Smooth muscle cell (in vitro differentiated cells): ENCODE results near the gene BCAS4. TPM values are rescaled to one million over a fixed set of nuclear protein-coding genes. Genes with fewer than 3 reads are reported as not detected.
"Not testable (repeated sequence)": the region's sequence is repeated elsewhere in the genome, so short reads cannot be mapped to it uniquely, and the experiment has no call there.

ENCODE experiments used
- DNase-seq: peaks from one replicate; lab custom pipeline; 2025; ENCODE audit not compliant: unreplicated experiment; lab: John Stamatoyannopoulos, UW
- H2AFZ ChIP-seq: fragments of 200-600 bp; sonication (generic); 2 replicates; pipeline ENCODE4 v1.6.0; 2016; ENCODE audit warnings: antibody characterized with exemption, low read depth, mild to moderate bottlenecking
- H3F3A ChIP-seq: fragments of 200-600 bp; sonication (generic); 2 replicates; pipeline ENCODE4 v1.6.0; 2017; ENCODE audit warnings: antibody characterized with exemption, low read depth
- H3K27ac ChIP-seq: fragments of 200-600 bp; sonication (generic); 2 replicates; pipeline ENCODE4 v1.5.1; 2016; ENCODE audit warnings: low read depth, mild to moderate bottlenecking
- H3K27me3 ChIP-seq: fragments of 200-600 bp; sonication (generic); 2 replicates; pipeline ENCODE4 v1.6.1; 2016; ENCODE audit warnings: low read depth, mild to moderate bottlenecking
- H3K36me3 ChIP-seq: fragments of 200-600 bp; sonication (generic); 2 replicates; pipeline ENCODE4 v1.5.1; 2016; ENCODE audit warnings: low read depth
- H3K4me1 ChIP-seq: fragments of 200-600 bp; sonication (generic); 2 replicates; pipeline ENCODE4 v1.5.1; 2016; ENCODE audit warnings: low read depth
- H3K4me2 ChIP-seq: fragments of 200-600 bp; sonication (generic); 2 replicates; pipeline ENCODE4 v1.6.0; 2016; ENCODE audit warnings: mild to moderate bottlenecking
- H3K4me3 ChIP-seq: fragments of 200-600 bp; sonication (generic); 2 replicates; pipeline ENCODE4 v1.5.1; 2016; ENCODE audit warnings: mild to moderate bottlenecking
- H3K79me2 ChIP-seq: fragments of 200-600 bp; sonication (generic); 2 replicates; pipeline ENCODE4 v1.6.0; 2016; ENCODE audit warnings: low read depth, mild to moderate bottlenecking
- H3K9ac ChIP-seq: fragments of 200-600 bp; sonication (generic); 2 replicates; pipeline ENCODE4 v1.6.0; 2016; ENCODE audit warnings: low read depth
- H3K9me3 ChIP-seq: fragments of 200-600 bp; sonication (generic); replicated peaks from 2 replicates; pipeline ENCODE4 v1.5.1; 2016; ENCODE audit warnings: low read depth
- H4K20me1 ChIP-seq: fragments of 200-600 bp; sonication (generic); 2 replicates; pipeline ENCODE4 v1.6.0; 2016; ENCODE audit warnings: low read depth
- CTCF ChIP-seq: fragments of 200-600 bp; sonication (generic); IDR thresholded peaks from 2 replicates; pipeline ENCODE4 v1.5.1; 2017; ENCODE audit warnings: borderline replicate concordance, mild to moderate bottlenecking, antibody characterized with exemption; ENCODE audit not compliant: insufficient read depth, poor library complexity, severe bottlenecking
- WGBS: methylation state at CpG from one replicate; pipeline ENCODE4 v1.1.7; 2016; ENCODE audit warnings: low lambda C conversion rate; 5-methylcytosine and 5-hydroxymethylcytosine counted together
- polyA plus RNA-seq: library from polyadenylated mRNA; unstranded; fragments of >200 nt; fragmentation: Nextera tagmentation; extraction: Ambion mirVana; gene quantifications from 2 replicates; pipeline ENCODE4 v1.2.1, GENCODE V29; 2016
- total RNA-seq: library from RNA; depleted of rRNA; stranded (reverse); fragments of >200 nt; gene quantifications from 2 replicates; pipeline ENCODE4 v1.2.3, GENCODE V29; 2014

Gene BCAS4
- total and polyA plus RNA-seq, 2 experiments from 2014 or later, result 5.3 to 14.1 TPM

- peaks cover 21% of the 10 kb centered on the region for H3K4me1 ChIP-seq
- peaks cover 16% of the 10 kb centered on the region for H3F3A ChIP-seq
- no peaks in the 10 kb centered on the region for H3K79me2 ChIP-seq
- H4K20me1 ChIP-seq, result no peaks in the 10 kb centered on the region
- H3K9ac ChIP-seq, result no peak overlapping the region
- H3K4me2 ChIP-seq, result no peak overlapping the region
- no peaks in the 10 kb centered on the region for H3K36me3 ChIP-seq
- no peaks in the 10 kb centered on the region for H3K27me3 ChIP-seq
- TF ChIP-seq CTCF, result no peak
- H3K4me3 ChIP-seq, result no peak overlapping the region
- H3K9me3 ChIP-seq, result no peaks in the 10 kb centered on the region
- H2AFZ ChIP-seq, result no peak overlapping the region
- H3K27ac ChIP-seq, result no peak overlapping the region
- WGBS, result 81% methylated on average over 14 of the region's 14 CpGs
- no peak for DNase-seq
Measured at GRCh38 chr20:50792708-50793574, 1.9 kb upstream of the BCAS4 start.

- H3K4me2 ChIP-seq, DNase-seq: not testable (repeated sequence)
Measured at GRCh38 chr20:50793575-50794016, 1.3 kb upstream of the BCAS4 start.

DNA sequence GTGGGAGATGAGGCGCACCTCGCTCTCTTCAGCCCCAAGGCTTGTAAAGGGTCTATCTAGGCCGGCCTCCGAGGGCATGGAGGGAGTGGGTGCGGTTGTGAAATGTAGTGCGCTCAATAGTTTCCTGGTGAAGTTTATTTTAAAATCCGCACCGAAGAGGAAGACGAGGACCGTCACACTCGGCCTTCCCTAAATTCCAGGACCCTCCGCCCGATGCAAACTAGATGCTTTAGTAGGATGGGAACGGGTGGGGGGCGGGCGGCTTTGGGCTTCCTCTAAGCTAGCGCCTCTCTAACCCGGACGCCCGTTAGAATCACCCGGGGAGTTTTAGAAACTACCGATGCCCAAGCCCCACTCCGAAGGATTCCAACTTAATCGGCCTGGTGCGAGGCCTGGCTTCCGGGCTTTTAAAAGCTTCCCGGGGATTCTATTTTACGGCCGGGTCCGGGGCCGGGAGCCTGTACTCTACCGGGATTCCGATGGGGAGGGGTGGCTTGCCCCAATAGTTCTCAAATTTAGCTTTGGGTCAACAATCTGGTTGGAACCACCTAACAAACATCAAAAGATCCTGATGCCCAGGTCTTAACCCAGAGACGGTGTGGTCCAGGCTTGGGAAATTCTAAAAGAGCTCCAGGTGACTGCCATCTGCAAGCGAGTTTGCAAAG is 548 bp upstream of the BCAS4 start:
- Histone ChIP-seq H3K27me3 (no peaks in the 10 kb centered on the region), H2AFZ (peak overlapping the region; percentile 85), H3K9me3 (no peaks in the 10 kb centered on the region), H3K79me2 (no peaks in the 10 kb centered on the region), H3K4me2 (peak overlapping the region; percentile 99), H3K36me3 (no peaks in the 10 kb centered on the region), H3K9ac (no peak overlapping the region), H4K20me1 (no peaks in the 10 kb centered on the region), H3F3A (peaks cover 9% of the 10 kb centered on the region), H3K4me1 (peaks cover 21% of the 10 kb centered on the region), H3K4me3 (peak overlapping the region; percentile 85), H3K27ac (no peak overlapping the region)
- no peak for DNase-seq
- no peak for TF ChIP-seq CTCF
- 21% methylated on average over 35 of the region's 35 CpGs for WGBS

More at GRCh38 chr20:50793575-50794016, 1.3 kb upstream of the BCAS4 start:
- H3K4me3 ChIP-seq, H3K27me3 ChIP-seq, H2AFZ ChIP-seq, H3K9me3 ChIP-seq, H3K36me3 ChIP-seq, H3K79me2 ChIP-seq, H3K9ac ChIP-seq, H4K20me1 ChIP-seq, H3K27ac ChIP-seq: not testable (repeated sequence)
- peak; percentile 44 for TF ChIP-seq CTCF
- H3K4me1 ChIP-seq, result peaks cover 21% of the 10 kb centered on the region
- 70% methylated on average over 13 of the region's 13 CpGs for WGBS
- peaks cover 16% of the 10 kb centered on the region for H3F3A ChIP-seq
